CD4-positive, alpha-beta T cell treated with Interleukin-2 at 100 ng/mL for 4 hours (primary cell): ENCODE data around the gene DNAJB6.
A peak's percentile ranks its signal among the peaks of the same experiment; 100 is the strongest.

Experiments used
- DNase-seq: peaks from one replicate; pipeline ENCODE4 v3.0.0-alpha.2; 2020; ENCODE audit warnings: low spot score

Gene DNAJB6

DNA sequence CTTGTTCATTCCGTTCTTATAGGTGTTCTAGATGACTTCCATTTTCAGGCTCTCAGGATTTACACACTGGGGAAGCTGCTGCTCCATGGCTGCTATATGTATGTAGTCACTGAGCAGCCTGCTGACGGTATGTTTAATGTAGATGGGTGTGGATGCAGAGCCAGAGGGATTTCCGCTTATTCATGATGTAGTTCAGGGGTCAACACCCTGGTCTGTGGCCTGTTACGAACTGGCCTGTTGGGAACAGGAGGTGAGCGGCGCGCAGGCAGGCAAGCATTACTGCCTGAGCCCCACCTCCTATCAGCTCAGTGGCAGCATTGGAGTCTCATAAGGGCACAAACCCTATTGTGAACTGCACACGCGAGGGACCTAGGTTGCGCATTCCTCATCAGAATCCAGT, 33.9 kb downstream of the DNAJB6 start:
- no peak for DNase-seq

DNA sequence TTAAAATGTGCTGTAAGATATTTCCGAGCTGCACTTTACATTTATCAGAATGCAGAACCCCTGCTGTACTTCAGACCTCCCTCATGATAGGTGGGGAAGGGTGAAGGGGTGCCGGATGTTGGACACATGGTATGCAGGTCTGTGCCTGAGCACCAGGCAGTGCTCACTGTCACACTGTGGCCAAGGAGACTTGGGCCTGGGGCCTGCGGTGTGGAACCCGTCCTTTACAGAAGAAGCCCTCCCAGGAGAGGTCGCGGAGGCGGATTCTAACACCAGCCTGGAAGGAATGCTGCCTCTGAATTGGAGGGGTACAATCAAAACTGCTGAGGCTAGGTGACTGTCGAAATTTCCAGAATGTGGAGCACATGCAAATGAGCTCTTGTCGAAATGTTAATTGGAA, 34.5 kb downstream of the DNAJB6 start:
- DNase-seq, result no peak

DNA sequence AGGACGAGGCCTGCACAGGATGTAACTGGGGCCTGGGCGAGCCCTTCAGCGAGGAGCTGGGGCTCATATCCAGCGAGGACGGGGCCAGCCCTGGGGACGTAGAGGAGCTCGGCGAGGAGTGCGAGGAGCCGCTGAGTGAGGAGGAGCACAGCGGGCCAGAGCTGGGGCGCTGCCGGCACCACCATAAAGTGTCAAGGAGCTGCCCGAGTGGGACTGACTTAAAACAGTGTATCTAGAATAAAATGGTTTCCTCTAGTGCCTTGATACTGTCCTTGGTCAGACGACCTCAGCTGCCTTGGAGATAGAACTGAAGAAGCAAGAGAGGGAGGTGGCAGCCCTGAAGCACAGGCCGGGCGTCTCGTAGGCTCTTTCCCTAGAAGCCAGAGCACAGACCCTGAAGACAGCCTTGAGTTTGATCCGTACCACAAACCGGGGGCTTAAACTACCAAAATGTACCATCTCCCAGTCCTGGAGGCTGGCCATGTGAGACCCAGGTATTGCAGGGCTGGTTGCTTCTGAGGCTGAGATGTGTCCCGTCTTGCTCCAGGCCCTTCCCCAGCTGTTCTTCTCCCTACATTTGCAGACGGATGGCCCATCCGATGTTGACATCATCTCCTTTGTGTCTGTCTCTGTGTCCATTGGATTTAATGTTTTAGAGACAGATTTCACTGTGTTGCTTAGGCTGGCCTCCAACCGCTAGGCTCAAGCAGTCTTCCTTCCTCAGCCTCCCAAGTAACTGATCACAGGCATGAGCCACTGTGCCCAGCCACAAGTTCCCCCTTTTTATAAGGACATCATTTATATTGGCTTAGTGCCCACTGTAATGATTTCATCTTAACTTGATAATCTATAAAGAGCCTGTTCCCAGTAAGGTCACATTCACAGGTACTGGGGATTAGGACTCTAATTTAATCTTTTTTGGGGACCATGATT, 35.8 kb downstream of the DNAJB6 start:
- no peak for DNase-seq

DNA sequence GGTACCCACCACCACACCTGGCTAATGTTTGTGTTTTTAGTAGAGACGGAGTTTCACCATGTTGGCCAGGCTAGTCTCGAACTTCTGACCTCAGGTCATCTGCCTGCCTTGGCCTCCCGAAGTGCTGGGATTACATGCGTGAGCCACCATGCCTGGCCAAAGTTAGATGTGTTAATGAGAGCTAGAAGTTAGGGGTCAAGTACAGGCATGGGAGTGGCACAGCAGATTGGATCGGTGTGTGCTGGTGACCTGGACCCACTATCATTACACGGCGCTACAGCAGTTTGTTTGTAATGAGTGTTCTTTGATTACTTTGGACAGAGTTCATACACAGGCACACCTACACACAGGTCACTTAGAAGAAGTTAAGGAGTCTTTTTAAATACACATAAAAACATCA, 36.7 kb downstream of the DNAJB6 start:
- no peak for DNase-seq

DNA sequence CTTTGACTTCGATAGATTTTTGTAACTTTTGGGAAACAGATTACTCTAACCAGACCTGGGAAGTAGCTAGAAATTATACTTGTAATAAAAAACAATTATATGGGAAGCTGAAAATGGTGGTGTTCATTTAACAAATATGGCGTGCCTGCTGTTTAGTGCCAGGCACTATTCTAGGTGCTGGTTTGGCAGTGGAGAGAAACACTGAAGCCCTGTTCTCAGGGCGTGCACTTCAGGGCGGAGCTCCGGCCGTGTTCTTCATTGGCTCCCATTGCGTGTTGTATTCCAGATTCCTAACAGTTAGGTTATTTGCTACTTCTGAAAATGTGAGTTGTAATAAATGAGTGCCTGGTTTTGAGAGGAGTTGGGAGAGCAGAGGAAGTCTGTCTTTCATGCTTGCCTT, 38.6 kb downstream of the DNAJB6 start:
- DNase-seq, result no peak

DNA sequence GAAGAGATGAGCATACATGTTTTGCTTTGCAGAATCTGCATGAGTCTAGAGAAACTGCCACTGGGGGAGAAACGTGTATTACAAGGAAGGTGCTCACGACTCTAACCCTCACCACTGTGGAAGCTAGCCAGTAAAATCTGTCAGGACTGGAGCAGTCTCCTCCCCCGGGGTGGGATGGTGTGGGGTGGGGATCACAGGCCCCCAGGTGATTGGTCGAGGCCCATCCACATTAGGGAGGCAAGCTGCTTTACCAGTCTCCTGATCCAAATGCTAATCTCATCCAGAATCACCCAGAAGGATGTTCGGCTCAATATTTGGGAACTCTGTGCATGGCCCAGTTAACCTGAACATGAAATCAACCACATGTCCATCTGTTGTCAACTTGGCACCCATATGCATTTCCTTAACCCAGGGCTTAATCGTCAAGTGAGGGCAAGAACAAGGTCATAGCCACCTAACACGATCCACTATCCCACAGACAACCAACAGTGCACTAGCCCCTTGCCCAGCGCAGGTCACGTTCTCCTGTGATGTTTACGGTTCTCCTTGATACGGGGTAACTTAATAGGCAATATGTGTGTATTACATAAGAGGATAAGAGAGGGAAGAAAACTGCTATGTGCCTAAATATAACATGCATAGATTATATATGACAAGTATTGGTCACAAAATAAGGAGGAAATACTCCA, 40.8 kb downstream of the DNAJB6 start:
- no peak for DNase-seq

DNA sequence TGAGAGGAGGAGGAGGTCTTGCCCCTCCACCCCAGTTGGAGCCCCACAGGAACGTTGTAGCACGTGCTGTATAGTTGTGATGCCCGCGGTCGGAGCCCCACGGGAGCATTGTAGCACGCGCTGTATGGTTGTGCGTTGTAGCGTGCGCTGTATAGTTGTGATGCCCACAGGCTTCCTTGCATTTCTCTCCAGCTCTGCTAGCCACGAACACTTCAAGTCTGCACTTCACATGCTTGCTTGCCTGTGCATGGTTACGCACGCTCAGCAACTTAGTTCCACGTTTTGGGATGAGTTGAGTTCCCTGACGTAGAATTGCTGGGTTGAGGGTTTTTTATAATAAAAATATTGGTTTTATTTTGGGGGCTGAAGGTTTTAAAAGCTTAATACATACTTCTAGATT, 41.6 kb downstream of the DNAJB6 start:
- DNase-seq, result no peak

DNA sequence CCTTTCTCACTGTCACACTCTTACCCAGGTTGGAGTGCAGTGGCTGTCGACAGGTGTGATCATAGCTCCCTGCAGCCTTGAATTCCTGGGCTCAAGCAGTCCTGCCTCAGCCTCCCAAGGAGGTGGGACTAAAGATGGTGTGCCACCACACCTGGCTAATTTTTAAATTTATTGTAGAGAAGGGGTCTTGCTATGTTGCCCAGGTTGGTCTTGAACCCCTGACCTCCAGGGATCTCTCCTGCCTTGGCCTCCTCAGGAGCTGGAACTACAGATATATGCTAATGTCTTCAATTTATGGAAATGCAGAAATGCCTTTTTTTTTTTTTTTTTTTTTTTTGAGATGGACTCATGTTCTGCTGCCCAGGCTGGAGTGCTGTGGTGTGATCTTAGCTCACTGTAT, 42.7 kb downstream of the DNAJB6 start:
- no peak for DNase-seq

DNA sequence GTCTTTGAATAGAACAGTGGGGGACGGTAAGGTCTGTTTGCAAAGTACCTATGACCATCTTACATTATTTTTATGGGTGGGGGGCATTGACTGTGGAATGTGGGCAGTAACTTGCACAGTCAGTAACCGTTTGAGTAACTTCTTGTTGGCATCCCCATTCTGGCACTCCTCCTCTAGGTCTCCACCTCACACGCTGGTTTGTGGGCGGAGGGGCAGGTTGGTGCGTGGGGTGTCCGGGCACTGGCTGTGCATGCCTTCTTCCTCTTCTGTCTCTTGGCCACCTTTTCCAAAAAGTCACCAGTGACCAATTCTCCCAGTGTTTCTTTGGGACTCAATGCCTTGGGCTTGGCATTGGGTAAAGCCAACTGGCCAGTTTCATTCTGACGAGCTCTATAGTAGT, 43.6 kb downstream of the DNAJB6 start:
- no peak for DNase-seq

DNA sequence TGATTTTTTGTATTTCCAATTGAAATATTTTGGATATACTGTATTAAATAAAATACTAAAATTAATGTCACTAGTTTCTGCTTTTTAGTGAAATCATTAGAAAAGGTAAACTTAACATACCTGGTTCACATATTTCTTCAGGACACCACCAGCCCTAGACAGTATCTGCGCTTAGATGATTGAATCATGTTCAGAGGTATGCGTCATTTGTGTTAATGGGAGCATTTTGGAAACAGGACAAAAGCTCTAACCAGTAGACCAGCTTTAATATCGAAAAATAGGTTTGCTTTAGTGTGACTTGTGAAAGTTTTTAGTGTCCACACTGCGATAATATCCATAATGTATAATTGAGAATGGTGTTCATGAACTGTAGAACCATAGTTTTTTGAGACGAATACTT, 47.1 kb downstream of the DNAJB6 start:
- no peak for DNase-seq

DNA sequence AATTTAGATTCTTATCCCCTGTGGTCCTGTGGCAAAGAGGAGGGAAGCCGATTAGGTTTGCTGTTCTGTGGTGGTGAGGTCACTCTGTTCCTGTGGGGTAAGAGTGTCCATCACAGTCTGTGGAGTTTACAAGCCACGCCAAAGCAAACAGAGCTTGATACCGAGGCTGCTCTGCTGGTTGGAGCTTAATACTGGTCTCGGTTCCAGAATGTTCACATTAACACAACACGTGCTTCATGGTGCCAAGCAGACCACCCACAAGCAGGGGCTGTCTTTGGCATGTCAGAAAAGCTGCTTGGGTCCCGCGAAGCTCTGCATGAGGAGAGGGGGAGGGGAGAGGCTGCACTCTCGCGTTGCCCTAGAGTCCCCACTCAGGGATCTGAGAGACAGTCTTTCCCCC, 47.5 kb downstream of the DNAJB6 start:
- no peak for DNase-seq

DNA sequence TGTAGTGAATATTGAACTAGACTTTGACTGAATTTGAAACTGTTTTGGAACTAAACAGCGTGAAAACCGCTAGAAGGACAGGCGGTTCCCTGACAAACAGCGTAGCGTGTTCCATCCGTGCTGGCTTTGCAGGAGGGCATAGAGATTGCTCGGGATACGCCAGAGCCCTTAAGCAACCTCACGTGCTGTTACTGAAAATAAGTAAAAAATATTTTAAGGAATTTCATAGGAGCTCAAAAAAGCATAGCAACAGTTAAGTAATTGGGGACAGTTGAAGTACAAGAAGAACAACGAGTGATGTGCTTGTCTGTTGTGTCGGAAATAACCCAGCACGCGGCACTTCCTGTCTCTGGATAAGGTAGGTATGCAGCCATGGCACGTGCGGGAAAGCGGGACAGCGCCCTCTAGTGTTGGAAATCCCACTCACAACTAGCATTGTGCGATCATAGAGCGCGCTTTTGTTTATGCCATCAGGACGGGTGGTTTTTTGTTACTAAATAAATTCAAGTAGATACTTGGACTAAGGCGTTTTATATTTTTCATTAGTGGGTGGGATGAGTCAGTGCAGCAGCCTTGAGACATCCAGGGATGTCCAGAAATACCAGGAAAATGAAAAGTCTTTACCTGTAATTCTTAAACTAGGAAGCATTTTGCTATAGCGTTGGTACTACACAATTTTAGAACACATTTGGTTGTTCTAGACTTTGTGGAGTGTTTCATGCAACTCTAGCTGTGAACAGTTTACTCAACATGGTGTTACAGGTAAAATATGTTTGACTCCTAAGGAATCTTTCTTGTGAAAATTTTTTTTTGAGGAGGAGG, 50.4 kb downstream of the DNAJB6 start:
- DNase-seq, result peak; percentile 89

DNA sequence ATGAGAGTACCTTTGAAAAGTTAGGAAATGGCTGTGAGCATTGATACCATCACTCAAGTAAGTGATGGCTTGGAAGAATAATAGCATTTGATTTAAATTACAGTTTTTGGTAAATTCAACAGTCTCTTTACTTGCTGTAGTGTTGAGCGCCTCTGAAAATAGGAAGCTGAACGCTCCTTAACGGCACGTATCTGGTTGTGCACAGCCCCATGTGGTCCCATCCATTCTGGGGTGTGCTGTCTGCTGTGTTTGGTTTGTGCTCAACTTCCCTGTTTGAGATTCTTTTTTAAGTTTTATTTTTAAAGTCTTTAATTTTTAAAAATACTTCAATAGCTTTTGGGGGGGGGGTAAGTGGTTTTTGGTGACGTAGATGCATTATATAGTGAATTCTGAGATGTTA, 51.5 kb downstream of the DNAJB6 start:
- DNase-seq, result no peak

DNA sequence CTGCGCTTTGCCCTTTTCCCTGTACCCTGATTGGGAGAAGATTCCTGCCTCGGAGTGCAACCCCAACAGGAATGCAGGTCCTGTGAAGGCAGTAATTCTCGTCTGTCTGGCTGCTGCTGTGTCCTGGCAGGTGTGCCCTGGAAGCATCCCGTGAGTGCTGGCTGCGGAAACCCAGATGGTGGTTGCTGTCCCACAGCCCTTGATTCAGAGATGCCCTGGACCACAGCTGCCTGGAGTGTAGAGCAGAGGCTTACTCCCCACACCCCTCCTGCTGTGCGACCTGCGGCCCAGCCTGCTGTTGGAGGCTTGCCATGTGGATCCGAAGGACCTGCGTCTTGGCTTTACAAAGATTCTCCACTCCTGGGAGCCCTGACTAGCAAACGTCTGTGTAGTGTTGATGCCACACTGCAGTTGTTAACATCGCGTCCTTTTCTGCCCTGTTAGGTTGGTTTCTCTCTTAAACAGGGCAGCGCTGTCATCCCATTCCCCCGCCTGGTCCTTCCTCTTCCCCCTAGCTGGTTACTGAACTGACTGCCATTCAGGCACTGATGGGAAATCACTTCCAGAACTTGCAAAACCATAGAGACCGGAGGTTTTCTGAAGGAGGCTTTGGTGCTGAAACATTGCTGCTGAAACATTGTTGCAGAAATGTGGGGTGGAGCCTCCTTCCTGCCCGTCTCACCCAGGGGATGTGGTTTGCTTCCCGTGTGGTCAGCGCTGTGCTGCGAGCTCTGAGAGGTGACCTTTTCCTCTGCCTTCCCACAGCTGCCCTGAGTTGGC, 53.3 kb downstream of the DNAJB6 start:
- DNase-seq, result peak; percentile 34

DNA sequence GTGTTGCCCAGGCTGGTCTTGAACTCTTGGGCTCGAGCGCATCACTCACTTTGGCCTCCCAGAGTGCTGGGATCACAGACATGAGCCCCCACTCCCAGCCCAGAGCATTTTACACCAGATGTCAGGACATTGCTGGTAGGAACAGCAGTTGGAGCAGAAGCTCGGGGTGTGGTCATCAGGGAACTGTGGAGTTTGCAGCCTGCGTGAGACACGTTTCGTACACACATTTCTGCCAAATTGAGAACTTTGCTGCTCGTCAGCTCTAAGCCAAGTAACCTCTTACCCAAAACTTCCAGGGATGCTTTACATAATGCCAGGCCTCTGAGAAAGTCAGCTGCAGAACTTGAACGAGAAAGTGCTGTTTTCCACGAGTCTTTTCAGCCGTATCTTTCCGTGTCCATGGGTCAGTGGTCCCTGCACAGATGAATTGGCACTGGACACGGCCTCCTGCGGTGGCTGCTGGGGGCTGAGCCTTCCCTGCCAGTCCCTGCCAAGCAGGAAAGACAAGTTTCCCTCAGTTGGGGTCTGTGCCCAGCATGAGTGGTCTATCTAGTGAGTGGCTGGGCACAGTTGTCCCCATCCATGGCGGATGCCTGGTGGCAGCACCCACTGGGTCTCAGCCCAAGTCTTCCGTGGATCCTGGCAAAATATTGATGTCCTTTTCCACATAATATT, 54.4 kb downstream of the DNAJB6 start:
- DNase-seq, result no peak

DNA sequence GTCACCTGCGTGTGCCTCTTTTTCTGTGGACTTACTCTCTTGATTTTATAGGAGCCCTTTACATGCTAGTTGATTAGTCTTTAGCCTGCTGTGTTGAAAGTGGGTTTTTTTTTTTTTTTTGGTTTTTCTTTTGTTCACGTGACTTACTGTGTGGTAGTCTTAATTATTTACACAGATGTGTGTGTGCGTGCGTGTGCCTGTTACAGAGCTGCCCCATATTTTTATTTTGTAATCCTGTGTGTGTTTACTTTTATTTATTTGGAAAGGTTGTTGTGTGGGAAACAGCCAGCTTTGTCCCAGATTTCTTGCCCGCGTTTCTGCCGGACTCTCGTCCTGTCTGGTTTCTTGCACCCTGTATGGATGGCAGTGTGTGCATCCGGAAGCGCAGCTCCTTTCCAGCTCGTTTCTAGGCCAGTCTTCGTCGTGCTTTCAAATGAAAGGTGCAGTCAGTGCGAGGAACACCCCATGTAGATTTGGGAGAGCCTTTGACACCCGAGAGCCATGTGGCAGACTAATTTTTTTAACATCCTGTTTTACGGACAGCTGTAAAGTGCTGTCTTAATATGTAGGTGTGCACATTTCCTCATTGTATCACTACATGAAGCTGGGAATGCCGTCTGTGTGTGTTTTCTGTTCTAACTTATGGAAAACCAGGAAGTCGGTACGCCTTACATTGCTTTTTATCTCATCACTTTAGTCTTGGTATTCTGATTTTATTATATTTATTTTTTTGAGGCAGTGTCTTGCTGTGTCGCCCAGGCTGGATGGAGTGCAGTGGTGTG, 55.6 kb downstream of the DNAJB6 start:
- no peak for DNase-seq

DNA sequence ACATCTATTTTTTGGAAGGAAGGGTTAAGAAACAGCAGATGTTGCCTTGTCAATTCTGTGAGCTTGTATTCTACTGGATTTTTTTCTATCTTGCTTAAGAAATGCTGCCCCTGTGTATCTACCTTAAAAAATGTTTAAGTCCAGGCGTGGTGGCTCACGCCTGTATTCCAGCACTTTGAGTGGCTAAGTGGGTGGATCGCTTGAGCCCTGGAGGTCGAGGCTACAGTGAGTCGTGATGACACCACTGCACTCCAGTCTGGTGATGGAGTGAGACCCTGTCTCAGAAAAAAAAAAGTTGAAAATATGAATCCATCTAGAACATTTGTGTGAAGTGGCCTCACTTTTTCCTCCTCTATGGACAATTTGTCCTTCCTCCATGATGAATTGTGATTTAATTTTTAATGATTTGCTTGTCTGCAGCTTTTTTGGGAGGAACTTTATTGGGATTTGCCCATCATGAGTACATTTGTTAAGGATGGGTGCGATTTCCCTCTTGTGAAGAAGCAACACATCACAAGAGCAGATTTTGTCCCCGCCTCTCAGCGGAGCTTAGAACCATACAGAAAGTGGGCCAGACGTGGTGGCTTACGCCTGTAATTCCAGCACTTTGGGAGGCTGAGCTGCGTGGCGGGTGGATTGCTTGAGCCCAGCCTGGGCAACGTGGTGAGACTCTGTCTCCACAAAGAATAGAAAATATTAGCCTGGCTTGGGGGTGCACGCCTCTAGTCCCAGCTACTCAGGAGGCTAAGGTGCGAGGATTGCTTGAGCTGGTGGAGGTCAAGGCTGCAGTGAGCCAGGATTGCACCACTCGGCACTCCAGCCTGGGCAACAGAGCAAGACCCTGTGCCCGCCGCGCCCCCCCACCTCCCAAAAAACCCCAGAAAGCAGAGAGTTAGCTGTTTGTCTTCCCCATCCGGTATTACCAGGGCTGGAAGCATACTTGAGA, 57.7 kb downstream of the DNAJB6 start:
- no peak for DNase-seq

DNA sequence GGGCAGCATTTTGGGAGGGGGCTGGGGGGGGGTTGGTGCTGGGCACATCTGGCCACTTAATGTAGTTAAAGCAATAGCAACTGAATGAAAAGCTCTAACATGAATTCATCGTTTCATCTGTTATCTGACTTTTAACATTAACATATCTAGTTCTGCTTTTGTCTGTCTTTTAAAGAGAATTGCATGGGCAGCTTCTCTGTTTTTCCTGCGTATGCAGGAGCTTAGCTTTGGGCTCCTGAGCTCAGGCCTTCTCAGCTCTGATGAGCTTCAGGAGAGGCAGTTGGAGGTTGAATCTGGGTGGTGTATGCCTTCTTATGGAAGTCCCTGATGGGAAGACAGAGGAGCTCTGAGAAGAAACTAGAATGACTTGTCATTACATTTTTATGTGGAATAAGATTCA, 58.4 kb downstream of the DNAJB6 start:
- DNase-seq, result no peak

DNA sequence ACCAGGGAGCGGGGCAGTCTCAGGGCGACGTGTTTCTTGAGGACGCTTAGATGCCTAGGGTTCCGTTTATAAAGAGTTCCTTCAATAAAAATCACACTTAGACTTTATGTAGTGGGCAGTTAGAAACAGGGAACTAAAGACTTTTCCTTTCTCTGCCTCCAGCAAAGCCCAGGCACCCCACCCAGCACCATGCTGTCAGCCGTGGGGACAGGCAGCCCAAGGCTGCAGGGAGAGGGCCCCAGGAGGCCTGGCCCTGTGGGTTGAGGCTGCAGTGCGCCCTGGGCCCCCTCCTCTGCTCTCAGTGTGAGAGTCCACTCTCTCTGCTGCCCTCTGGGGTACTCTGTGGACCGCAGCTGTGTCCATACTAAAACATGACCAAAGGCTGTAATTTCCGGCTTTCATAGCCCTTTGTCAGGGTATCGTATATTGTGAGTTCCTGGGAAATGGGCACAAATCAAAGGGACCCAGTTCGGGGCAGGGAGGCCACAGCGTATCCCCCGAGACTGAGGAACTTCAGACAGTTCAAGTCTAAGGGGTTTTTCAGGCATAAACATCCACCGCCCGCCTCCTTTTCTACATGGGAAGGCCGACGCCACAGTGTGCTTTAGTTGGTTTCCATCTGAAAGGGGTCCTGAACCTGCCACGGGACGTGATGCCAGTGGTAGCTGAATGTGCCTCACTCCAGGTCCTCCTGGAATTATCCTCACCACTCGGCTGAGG, 59.7 kb downstream of the DNAJB6 start:
- DNase-seq, result no peak
